Activated CD8-positive, alpha-beta memory T cell treated with anti-CD3 and anti-CD28 coated beads, Interleukin-2, amount 50 U/mL, for 4 hours (primary cell): Measurements from ENCODE around the gene ADGRL1.
"Not testable (repeated sequence)": the region's sequence is repeated elsewhere in the genome, so short reads cannot be mapped to it uniquely, and the experiment has no call there.

Source experiments
- DNase-seq: peaks from one replicate; pipeline ENCODE4 v3.0.0-alpha.2; 2020

The ADGRL1 gene

DNA sequence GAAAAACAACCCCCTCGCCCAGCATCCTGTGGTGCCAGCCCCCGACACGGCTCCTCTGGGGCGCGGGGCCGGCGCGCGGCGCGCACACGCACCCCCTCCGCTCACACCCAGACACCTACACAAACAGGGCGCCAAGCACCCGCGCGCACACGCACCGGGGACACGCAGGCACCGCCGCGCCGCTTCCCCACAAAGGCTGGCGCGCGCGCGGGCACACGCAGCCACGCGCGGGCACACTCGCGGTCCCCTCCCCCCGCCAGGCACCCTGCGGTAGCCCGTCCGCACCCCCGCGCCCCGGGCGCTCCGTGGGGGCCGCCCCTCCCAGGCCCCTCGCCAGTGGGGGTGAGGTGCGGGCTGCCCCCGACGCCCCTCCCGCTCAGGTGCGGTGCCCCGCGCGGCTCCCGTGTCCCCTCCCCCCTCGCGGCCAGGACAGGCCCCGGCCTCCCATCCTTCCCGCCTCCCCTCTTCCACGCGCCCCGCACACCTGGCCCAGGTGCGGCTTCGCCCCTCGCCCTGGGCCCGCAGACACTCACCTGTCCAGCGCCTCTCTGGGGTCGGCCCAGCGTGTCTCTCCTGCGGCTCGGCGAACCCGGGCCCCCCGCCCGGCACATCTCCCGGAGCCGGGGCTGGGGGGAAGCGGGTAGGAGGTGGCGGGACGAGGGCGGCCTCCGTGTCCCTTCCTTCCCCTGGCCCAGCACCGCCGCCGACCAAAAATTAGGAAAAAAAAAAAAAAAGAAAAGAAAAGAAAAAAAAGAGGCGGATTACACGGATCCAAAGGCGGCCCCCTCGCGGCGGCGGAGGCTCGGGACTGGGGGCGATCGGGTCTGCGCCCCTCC lies at the start of gene ADGRL1:
Gene ADGRL1, minus strand, starts transcription at position 718 of the 836 bp plus-strand sequence. CDS start 22,567 bp downstream, outside the sequence.
- peak; percentile 31 for DNase-seq

DNA sequence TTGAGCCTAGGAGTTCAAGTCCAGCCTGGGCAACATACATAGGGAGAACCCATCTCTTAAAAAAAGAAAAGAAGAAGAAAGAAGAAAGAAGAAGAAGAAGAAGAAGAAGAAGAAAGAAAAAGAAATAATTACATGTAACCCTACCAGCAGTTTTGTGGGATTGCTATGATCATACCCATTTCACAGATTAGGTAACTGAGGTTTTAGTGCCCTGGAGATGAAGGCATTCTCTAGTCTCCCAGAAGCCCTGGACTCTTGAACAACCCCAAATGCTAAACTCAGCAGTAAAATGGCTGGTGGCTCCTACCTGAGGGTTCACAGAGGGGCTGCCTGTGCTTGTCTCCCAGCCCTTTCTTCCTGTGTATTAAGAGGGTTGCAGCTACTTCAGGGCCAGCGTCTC lies 49.3 kb upstream of the ADGRL1 start:
- DNase-seq: not testable (repeated sequence)

DNA sequence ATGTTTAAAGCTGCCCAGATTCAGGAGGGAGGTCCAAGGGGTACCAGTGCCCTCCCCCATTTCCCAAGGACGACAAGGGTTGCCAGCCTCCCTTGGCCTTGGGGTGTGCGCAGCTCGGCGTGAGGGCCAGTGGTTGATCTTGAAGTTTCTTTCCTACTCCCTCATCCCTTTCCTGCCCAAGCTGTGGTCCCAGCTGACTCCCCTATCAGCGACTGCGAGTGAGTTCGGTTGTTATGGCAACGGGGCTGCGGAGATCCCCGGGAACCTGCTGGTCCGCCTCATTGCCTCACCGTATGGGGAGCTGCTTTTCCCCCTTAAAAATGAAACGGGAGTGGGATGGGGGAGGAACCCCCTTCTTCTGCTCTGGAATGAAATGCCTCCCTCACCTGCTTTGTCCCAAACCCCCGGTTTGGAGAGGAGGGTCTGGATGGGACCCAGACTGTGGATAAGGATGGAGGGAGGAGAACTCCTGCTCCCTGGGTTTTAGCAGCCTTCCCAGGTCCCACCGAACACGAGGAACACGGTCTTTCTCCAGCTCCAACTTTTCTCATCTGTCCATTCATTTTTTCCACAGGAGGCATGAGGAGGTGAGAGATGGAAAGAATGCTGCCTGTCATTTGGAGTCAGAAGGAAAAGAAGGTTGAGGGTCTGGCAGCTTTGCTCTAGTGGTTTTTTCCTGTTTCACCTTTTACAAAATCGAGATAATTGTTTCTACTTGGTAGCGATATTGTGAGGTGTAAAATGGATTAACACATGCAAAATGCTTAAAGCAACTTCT lies 48.0 kb upstream of the ADGRL1 start:
- DNase-seq: not testable (repeated sequence)

DNA sequence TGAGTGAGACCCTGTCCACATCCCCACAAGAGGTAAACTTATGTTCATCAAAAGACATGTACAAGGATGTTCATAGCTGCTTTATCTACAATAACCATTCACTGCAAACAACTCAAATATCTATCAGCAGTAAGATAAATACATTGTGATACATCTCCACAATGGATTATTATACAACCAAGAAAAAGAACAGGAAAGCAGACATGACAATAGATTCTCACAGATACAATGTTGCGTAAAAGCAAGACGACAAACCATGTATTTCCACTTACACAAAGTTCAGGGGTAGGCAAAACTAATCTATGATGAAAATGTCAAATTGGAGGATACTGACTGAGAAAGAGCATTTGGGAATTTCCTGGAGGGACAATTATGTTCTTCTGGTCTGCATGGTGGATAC lies 46.2 kb upstream of the ADGRL1 start:
- not testable (repeated sequence) for DNase-seq

DNA sequence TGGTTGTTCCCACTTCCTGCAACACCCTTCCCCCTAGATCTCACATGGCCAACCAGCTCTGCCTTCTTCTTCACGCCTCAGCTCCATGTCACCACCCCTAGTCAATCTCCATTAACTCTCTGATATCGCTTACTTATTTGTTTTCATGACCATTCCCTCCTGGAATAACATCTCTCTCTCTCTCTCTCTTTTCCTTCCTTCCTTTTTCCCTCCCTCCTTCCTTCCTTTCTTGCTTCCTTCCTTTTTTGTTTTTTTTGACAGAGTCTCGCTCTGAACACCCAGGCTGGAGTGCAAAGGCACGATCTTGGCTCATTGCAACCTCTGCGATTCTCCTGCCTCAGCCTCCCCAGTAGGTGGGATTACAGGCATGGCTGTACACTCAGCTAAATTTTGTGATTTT lies 44.9 kb upstream of the ADGRL1 start:
- no peak for DNase-seq

DNA sequence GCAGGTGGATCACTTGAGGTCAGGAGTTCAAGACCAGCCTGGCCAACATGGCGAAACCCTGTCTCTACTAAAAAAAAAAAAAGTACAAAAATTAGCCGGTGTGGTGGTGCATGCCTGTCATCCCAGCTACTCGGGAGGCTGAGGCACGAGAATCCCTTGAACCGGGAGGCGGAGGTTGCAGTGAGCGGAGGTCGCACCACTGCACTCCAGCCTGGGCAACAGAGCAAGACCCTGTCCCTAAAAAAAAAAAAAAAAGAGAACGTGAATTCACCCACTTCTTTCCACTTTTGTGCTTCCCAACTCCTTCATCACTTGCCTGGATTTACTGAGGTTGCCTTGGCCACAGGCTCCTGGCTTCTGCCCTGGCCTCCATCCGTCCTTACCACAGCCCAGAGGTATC lies 44.3 kb upstream of the ADGRL1 start:
- DNase-seq: not testable (repeated sequence)

DNA sequence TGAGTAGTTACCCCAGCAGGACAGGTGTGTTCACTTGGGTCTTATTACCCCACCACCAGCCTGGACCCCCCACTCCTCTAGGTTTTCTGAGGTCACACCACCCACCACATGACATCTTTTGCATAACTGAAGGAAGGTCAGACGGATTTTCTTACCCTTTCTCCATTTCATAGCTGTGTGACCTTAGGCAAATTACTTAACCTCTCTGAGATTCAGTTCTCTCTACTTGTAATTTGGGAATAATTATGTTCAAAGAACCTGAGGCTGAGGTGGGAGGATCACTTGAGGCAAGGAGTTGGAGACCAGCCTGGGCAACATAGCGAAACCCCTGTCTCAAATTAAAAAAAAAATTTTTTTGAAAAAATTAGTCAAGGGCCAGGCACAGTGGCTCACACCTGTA lies 43.9 kb upstream of the ADGRL1 start:
- DNase-seq: not testable (repeated sequence)

DNA sequence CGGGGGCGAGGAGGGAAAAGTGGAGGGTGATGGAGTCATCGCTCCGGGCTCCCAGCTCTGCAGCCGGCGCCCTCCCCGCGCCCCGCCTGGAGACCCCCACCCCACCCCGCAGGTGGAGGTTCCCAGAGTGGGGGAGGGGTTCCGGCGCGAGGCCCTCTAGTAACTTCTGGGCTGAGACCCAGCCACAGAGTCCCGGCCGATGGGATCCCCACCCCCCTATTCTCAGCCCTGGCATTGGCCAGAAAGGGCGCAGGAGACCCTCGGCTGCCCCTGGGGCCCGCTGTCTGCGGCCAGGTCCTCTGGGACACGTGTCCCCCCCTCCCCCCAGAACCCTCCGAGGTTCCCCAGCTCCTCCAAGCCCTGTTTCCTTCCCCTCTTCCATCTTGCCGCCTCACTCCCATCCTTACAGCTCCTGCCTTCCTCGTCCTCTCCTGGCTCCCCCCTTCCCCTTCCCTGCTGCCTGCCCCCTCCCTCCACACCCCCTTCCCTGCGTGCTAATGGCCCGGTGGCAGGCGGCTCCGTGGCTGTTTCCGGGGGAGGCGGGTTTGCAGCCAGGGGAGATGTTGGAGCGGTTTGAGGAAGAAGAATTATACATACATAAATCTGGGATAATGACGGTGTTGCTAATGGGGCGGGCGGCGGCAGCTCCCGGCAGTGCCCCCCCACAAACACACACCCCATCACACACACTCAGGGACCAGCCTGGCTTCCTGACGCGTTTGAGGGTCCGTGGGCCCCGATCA lies 43.2 kb upstream of the ADGRL1 start:
- DNase-seq: peak; percentile 21

DNA sequence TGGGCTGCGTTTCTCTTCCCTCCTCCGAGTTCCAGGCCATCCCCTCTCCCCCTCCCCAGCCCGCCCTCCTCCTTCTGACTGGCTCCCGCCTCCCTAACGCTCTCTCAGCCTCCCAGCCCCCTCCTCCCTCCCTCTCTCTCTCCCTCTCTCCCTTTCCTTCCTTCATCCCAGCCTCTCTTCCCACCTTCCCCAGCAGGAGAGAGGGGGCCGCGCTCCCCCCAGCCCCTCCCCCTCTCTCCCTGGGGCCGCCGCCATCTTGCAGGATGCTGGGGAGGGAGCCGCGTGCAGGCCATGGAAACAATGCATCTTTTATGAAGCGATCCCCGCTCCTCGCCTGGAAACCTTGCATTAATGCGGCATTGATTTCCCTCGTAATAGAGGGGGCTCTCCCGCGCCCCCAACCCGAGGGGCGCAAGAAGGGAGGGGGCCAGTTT lies 42.6 kb upstream of the ADGRL1 start:
- peak; percentile 46 for DNase-seq

DNA sequence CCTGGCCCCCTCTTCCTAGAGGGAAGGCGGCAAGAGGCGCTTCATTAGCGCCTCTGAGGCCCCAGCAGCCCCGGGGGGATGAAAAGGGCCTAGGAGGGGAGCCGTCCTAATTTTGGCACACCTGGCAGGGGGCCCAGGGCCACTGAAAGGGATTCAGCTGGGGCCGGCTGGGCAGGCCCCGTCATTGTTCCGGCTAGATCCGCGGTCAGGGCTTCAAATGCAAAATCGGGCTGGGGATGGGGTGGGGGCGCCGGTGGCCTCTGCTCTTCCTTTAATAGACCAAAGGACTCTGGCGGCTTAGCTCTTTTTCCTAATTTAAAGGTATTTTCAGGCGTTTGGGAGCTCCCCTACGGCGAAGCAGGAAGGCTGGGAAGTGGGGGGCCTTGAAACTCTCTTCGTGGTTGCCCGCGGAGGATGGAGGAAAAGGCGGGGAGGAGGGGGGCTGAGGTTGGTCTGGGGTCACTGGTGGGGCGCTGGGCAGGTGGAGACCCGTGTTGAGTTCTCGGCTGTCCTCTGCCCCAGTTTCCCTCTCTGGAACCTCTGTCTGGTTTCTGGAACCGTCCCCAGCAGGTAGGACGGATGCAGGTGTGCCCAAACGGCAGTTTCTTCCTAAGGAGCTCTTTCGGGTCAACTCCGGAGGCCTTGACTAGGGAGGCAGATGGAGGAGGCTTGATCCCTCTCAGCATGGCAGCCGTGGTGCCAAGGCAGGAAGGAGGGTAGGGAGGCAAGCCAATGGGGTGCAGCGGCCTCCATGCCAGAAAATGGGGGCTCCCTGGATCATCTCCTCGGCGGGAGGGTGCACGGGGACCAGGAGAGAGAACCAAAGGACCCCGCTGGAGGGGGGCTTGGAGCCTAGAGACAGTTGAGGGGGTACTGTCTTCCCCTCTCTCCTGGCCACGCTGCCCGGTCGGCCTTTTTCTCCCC lies 41.8 kb upstream of the ADGRL1 start:
- DNase-seq: not testable (repeated sequence)

DNA sequence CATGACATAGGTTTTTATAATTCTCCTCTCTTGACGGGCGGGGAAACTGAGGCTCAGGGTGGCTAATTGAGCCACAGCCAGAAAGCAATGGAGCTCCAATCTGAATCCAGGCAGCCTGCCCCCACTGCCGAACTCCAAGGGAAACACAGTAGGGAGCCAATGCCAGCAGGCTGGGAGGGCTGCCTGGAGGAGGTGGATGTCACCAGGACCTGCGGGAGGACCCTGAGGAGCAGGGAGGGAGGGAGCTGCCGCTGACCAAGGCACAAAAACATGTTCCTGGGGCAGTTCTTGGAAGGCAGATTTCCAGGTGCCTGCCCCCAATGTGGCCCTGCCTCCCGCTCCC lies 41.2 kb upstream of the ADGRL1 start:
- not testable (repeated sequence) for DNase-seq

DNA sequence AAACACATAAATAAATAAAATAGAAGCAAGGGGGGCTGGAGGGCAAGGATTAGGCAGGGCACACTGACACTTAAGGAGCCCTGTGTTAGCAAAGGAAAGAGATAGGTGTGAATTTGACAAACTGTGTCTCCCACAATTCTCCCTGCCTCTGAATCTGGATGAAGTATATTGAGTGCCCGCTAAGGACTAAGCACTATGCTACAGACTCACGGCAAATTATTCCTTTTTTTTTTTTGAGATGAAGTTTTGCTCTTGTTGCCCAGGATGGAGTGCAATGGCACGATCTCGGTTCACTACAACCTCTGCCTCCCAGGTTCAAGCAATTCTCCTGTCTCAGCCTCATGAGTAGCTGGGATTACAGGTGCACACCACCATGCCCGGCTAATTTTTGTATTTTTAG lies 38.4 kb upstream of the ADGRL1 start:
- not testable (repeated sequence) for DNase-seq

DNA sequence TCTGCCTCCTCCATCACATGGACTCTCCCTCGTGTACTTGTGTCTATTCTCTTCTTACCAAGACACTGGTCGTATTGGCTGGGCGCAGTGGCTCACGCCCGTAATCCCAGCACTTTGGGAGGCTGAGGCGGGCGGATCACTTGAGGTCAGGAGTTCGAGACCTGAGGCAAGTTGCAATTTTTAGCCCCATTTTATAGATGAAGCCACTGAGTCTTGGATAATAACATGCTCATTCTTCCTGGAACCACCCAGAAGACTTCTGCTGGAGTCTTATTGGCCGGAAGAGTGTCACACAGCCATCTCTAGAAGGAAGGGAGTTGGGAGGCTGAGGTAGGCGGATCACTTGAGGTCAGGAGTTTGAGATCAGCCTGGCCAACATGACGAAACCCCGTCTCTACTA lies 37.7 kb upstream of the ADGRL1 start:
- not testable (repeated sequence) for DNase-seq

DNA sequence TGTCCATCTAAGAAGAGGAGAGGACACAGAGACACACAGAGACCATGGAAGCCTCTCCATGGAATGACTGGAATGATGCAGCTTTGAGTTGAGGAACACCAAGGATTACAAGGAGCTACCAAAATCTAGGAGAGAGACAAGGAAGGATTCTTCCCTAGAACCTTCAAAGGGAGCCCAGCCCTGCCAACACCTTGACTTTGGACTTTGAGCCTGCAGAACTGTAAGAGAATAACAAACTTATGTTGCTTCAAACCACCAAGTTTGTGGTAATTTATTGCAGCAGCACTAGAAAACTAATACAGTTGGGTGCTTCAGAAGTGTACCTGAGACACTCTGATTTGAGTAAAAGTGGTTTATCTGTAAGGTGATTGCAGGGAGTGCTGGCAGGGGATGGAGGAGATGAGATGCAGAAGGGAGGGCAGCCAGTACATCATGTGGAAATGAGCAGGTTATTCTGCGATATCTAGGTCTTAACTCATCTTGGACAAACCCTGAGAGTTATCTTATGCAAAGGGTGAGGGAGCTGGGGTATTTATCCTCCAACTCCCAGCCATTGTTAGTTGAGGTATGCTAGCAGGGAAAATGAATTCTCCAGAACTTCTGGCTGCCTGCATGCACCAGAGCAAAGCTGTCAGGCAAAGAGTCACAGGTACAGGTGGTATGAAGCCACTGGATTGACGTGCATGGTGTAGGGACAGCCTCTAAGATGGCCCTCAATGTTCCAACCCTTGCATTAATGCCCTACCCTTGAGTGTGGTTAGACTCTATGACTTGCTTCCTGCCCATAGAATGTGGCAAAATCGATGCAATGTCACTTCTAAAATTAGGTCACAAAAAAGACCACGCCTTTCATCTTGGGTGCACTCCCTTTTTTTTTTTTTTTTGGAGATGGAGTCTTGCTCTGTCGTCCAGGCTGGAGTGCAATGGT lies 31.3 kb upstream of the ADGRL1 start:
- DNase-seq: no peak

DNA sequence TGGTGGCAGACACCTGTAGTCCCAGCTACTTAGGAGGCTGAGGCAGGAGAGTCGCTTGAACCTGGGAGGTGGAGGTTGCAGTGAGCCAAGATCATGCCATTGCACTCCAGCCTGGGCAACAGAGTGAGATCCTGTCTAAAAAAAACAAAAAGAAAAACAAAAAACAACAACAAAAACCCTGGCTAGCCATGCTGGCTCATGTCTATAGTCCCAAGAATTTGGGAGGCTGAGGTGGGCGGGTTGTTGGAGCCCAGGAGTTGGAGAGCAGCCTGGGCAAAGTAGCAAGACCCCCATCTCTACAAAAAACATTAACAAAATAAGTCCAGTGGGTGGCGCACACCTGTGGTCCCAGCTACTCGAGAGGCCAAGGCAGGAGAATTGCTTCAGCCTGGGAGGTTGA lies 27.0 kb upstream of the ADGRL1 start:
- not testable (repeated sequence) for DNase-seq

DNA sequence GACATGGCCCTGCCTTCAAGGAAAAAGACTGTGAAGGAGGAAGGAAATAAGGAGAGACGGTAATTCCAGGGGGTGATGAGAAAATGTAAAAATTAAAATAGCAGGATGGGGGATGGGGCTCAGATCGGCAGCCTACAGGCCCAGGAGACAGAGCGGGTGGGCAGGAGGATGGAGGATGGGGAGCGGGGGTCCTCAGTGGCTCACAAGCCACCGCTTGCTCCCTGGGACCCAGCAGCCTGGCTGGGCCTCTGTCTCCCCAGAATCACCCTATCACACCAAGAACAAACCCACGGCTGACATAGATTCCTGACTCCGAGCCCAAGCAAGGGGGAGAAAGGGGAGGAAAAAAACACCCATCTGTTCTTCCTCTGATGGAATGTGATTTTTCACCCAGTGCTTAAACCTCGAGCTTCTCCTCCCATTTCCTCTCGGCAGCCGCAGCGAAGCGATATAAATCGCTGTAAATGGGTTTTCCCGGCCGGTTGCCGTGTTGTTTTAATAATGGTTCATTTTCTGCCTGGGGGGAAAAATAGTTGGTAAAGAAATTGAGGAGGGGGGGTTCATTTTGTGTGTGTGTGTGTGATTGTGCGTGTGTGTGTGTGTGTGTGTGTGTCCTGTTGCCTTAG lies 22.6 kb upstream of the ADGRL1 start:
- not testable (repeated sequence) for DNase-seq

DNA sequence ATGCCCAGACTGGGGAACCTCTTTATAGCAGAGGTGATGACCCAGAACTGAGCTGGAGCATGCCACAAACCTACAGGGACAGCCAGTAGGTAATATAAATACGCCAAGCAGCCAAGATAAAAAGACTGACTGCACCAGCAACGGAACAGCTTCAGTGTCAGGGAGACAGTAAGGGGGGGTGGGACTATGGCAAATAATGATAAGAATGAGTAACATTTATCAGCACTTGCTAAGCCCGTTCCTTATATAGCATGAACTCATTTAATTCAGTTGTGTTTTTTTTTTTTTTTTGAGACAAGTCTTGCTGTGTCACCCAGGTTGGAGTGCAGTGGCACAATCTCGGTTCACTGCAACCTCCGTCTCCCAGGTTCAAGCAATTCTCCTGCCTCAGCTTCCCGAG lies 20.5 kb upstream of the ADGRL1 start:
- DNase-seq: not testable (repeated sequence)

DNA sequence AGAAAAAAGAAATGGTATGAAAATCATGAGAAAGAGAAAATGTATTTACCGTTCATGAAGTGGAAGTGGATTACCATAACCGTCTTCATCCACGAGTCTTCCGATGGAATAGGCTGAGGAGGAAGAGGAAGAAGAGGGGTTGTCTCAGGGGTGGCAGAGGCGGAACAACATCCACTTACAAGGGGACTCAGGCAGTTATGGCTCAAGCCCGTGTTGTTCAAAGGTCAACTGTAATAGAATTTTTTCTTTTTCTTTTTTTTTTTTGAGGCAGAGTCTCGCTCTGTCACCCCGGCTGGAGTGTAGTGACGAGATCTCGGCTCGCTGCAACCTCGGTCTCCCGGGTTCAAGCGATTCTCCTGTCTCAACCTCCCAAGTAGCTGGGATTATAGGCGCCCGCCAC lies 16.9 kb upstream of the ADGRL1 start:
- DNase-seq: no peak

DNA sequence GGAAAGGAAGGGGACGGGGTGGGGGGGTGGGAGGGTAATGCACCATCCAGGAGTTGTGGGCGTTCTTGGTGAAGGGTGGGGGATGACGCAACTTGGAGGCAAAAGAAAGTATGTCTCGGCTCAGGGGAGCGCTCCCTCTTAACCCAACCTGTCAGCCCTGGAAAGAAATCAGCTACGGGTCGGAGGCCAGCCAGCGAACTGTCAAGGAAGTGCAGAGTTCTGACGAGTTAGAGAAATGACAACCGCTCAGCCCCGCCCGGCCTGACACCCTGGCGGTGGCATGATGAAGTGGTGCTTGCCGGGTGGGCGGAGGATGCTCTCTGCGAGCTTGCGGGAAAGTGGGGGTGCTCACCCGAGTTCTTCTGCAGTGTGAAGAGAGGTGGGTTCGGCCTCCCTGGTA lies 15.4 kb upstream of the ADGRL1 start:
- DNase-seq: peak; percentile 77

DNA sequence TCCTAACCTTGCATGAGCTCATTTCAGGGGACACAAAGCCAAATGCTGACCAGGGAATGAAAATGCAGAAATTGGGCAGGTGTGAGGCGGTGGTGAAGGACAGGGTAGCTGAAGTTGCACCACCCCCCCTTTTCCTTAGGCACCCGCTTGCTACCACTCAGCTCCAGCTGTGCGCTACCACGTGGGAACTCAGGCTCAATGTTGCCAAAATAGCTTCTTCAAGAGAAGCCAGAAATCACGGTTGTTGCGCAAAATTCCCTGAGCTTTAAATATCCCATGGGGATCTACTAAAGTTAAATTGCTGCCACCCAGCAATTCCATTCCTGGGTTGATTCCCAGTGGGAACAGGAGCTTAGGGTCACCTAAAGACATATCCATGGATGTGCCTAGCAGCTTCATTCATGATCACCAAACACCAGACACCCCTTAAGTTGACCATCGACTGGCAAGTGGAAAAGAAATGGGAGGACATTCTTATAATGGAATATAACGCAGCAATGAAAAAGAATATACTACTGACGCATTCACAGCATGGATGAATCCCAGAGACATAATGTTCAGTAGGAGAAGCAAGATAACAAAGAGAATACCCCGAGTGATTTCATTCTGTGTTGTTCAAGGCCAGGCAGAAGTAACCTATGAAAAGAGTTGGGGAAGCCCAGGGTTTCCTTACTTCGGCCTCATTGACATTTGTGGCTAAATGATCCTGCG lies 12.8 kb upstream of the ADGRL1 start:
- DNase-seq: no peak
